Measurements from ENCODE around the gene JUND. TPM values are rescaled to one million over a fixed set of nuclear protein-coding genes. Genes with fewer than 3 reads are reported as not detected.

Gene JUND
- total RNA-seq, 2 donors from 2014 or later = 112 to 148 TPM

- no peak for DNase-seq
- peaks cover 51% of the 10 kb centered on the region for H3K27me3 Mint-ChIP-seq (ENCODE audit: insufficient read depth)
- no peaks in the 10 kb centered on the region for H3K4me1 Mint-ChIP-seq
- 93 to 96% methylated on average over 42 to 55 of the region's 55 CpGs for WGBS, 2 experiments (ENCODE audit: insufficient coverage in 1 of 2, insufficient read length in 1 of 2)
- Histone ChIP-seq H3K9me3 (ENCODE audit: control insufficient read depth, low read length) (no peaks in the 10 kb centered on the region), H3K9ac (ENCODE audit: extremely low read depth, low read length, poor library complexity, severe bottlenecking) (no peak overlapping the region), H3K4me1 (ENCODE audit: control insufficient read depth, insufficient read depth, low read length) (no peaks in the 10 kb centered on the region), H3K36me3 (ENCODE audit: control insufficient read depth, insufficient read depth, low read length) (no peaks in the 10 kb centered on the region), H3K27ac (ENCODE audit: low read depth, low read length) (no peak overlapping the region), H3K4me3 (ENCODE audit: low read length) (no peak overlapping the region), H3K27me3 (ENCODE audit: control insufficient read depth, insufficient read depth, low read length, poor library complexity, severe bottlenecking) (peaks cover 20% of the 10 kb centered on the region)
- no peaks in the 10 kb centered on the region for H3K9me3 Mint-ChIP-seq
- no peak overlapping the region for H3K4me3 Mint-ChIP-seq
- TF ChIP-seq, protein P1, sequence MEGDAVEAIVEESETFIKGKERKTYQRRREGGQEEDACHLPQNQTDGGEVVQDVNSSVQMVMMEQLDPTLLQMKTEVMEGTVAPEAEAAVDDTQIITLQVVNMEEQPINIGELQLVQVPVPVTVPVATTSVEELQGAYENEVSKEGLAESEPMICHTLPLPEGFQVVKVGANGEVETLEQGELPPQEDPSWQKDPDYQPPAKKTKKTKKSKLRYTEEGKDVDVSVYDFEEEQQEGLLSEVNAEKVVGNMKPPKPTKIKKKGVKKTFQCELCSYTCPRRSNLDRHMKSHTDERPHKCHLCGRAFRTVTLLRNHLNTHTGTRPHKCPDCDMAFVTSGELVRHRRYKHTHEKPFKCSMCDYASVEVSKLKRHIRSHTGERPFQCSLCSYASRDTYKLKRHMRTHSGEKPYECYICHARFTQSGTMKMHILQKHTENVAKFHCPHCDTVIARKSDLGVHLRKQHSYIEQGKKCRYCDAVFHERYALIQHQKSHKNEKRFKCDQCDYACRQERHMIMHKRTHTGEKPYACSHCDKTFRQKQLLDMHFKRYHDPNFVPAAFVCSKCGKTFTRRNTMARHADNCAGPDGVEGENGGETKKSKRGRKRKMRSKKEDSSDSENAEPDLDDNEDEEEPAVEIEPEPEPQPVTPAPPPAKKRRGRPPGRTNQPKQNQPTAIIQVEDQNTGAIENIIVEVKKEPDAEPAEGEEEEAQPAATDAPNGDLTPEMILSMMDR (conservative IDR thresholded peaks at IDR 0.05) = no peak
- H3K36me3 Mint-ChIP-seq (ENCODE audit: low read depth) = no peaks in the 10 kb centered on the region
- H3K27ac Mint-ChIP-seq = no peak overlapping the region
Measured at GRCh38 chr19:18257503-18258470, 23.6 kb downstream of the JUND start.

DNA sequence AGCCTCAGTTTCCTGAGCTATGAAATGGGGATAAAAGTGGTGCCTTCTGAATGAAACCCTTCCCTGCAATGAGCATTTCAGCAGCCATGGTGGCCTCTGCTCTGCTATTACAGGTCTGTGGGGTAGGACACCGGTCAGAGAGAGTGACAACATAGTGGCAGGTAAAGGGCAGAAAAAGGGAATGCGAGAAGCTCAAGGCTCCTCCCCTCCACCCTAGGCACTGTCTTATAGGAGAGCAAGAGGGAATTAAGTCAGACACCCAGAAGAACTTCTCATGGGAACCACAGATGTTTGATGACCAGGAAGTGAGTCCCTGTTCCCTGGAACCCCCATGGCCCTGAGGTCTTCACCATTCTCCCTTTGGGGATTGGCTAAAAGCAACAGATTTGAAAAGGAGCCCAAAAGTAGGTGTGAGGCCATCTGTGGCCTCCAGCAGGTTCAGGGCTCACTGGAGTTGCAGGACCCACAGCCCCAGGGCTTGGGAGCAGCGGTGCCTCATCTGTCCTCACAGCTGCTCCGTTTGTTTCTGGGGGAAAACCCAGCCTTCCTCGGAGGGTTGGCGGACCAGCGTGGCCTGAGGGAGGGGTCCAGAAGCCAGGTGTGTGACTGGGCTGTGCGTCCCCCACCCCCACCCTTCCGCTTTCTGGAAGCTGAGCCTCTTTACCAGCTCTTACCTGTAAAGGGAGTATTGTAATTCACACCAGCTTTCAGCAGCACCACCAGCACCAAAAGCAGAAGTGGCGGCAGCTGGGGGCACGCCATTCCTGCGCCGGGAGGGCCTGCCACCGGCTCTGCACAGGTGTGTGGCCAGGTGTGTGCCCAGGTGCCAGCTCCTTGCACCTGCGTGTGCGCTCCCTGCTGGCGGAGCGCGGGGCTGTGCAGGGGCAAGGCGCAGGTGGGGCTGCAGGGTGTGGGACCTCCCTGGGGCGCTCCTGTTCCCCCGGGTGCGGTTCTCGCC, 26.6 kb downstream of the JUND start:
- H3K9me3 Mint-ChIP-seq = no peaks in the 10 kb centered on the region
- Histone ChIP-seq H3K36me3 (ENCODE audit: control insufficient read depth, insufficient read depth, low read length) (no peaks in the 10 kb centered on the region), H3K4me3 (ENCODE audit: low read length) (no peak overlapping the region), H3K9ac (ENCODE audit: extremely low read depth, low read length, poor library complexity, severe bottlenecking) (no peak overlapping the region), H3K9me3 (ENCODE audit: control insufficient read depth, low read length) (no peaks in the 10 kb centered on the region), H3K27me3 (ENCODE audit: control insufficient read depth, insufficient read depth, low read length, poor library complexity, severe bottlenecking) (peaks cover 24% of the 10 kb centered on the region), H3K4me1 (ENCODE audit: control insufficient read depth, insufficient read depth, low read length) (no peaks in the 10 kb centered on the region), H3K27ac (ENCODE audit: low read depth, low read length) (no peak overlapping the region)
- no peaks in the 10 kb centered on the region for H3K4me1 Mint-ChIP-seq
- WGBS, 2 experiments (ENCODE audit: insufficient coverage in 1 of 2, insufficient read length in 1 of 2) = 63% methylated on average over 20 to 24 of the region's 24 CpGs
- H3K27me3 Mint-ChIP-seq (ENCODE audit: insufficient read depth) = peaks cover 45% of the 10 kb centered on the region
- H3K4me3 Mint-ChIP-seq = no peak overlapping the region
- DNase-seq = peak; percentile 68
- TF ChIP-seq, protein P1 (conservative IDR thresholded peaks at IDR 0.05) = peak; percentile 67
- no peak overlapping the region for H3K27ac Mint-ChIP-seq
- no peaks in the 10 kb centered on the region for H3K36me3 Mint-ChIP-seq (ENCODE audit: low read depth)

DNA sequence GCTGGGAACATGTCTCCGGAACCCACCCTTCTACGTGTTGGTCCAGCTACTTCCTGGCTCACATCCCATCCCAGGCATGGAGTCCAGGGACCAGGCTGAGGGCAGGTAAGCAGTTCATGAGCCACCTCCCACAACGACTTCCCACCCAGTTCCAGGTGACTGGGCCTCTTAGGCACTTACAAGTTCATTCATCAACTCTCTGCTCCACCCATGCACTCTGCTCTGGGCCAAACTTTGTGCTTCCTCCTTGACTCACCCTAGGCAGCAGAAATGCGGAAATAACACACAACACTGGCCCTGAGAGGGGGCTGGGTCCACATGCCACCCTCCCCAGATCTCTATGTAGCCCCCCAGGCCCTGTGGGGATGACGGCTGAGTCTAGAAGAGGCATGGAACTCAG, 27.7 kb downstream of the JUND start:
- Mint-ChIP-seq H3K4me1 (no peaks in the 10 kb centered on the region), H3K4me3 (no peak overlapping the region), H3K9me3 (no peaks in the 10 kb centered on the region), H3K27me3 (ENCODE audit: insufficient read depth) (peaks cover 37% of the 10 kb centered on the region), H3K27ac (no peak overlapping the region), H3K36me3 (ENCODE audit: low read depth) (no peaks in the 10 kb centered on the region)
- no peak overlapping the region for H3K9ac ChIP-seq (ENCODE audit: extremely low read depth, low read length, poor library complexity, severe bottlenecking)
- no peak overlapping the region for H3K4me3 ChIP-seq (ENCODE audit: low read length)
- no peak for DNase-seq
- no peaks in the 10 kb centered on the region for H3K36me3 ChIP-seq (ENCODE audit: control insufficient read depth, insufficient read depth, low read length)
- 61 to 78% methylated on average over 4 to 5 of the region's 5 CpGs for WGBS, 2 experiments (ENCODE audit: insufficient coverage in 1 of 2, insufficient read length in 1 of 2)
- no peak overlapping the region for H3K27ac ChIP-seq (ENCODE audit: low read depth, low read length)
- TF ChIP-seq, protein P1 (conservative IDR thresholded peaks at IDR 0.05) = no peak
- no peaks in the 10 kb centered on the region for H3K9me3 ChIP-seq (ENCODE audit: control insufficient read depth, low read length)
- H3K27me3 ChIP-seq (ENCODE audit: control insufficient read depth, insufficient read depth, low read length, poor library complexity, severe bottlenecking) = peaks cover 24% of the 10 kb centered on the region
- no peaks in the 10 kb centered on the region for H3K4me1 ChIP-seq (ENCODE audit: control insufficient read depth, insufficient read depth, low read length)

All from endodermal cell (in vitro differentiated cells).